Left lung (tissue), 10 donors: ENCODE measurements around the gene HS3ST5. TPM values are rescaled to one million over a fixed set of nuclear protein-coding genes. Genes with fewer than 3 reads are reported as not detected.

ENCODE experiments used
- ATAC-seq: fragments of 200-7000 bp; cut with Tn5 transposase; one replicate; pipeline ENCODE4 v1.9.1; 2020; ENCODE audit warnings: moderate library complexity
- DNase-seq, 4 donors: peaks; one replicate each; pipeline ENCODE4 v3.0.0-alpha.2; 2013 to 2020
- H3K27ac ChIP-seq, 2 donors: fragments of 200-600 bp; sonication (generic) in 1 of 2; one replicate each; pipeline versions ENCODE4 v1.5.0 to v1.8.0; 2020 to 2021
- H3K27me3 ChIP-seq, 2 donors: fragments of 200-600 bp; sonication (generic) in 1 of 2; one replicate each; pipeline versions ENCODE4 v1.5.0 to v1.8.0; 2020 to 2021
- H3K36me3 ChIP-seq, 2 donors: fragments of 200-600 bp; sonication (generic) in 1 of 2; one replicate each; pipeline versions ENCODE4 v1.5.0 to v1.8.0; 2020 to 2021
- H3K4me1 ChIP-seq, 2 donors: fragments of 200-600 bp; one replicate each; pipeline ENCODE4 v1.8.0; 2021
- H3K4me3 ChIP-seq, 2 donors: fragments of 200-600 bp; sonication (generic) in 1 of 2; one replicate each; pipeline versions ENCODE4 v1.5.0 to v1.8.0; 2020 to 2021; ENCODE audit warnings: mild to moderate bottlenecking in 1 of 2
- H3K9me3 ChIP-seq, 2 donors: fragments of 200-600 bp; sonication (generic) in 1 of 2; one replicate each; pipeline versions ENCODE4 v1.5.0 to v1.8.0; 2020 to 2021
- CTCF ChIP-seq, 2 donors: fragments of 200-600 bp; sonication (generic) in 1 of 2; IDR thresholded peaks; one replicate each; pipeline versions ENCODE4 v1.5.0 to v1.8.0; 2021; ENCODE audit warnings: antibody characterized with exemption in 2 of 2
- intact Hi-C, 2 donors: fragments of 100-400 bp; cut with DNase I; formaldehyde crosslinking; loops; one replicate each; pipeline versions ENCODE4 v1.11.2 to v1.14.2; 2022
- polyA plus RNA-seq, 6 donors: library from polyadenylated mRNA; unstranded; fragments of 120-200 nt; gene quantifications; one replicate each; pipeline ENCODE4 v1.2.1, GENCODE V29; 2013; ENCODE audit not compliant: insufficient read length in 6 of 6
- total RNA-seq, 2 donors: library from RNA; stranded (reverse); fragmentation: NEBNext Ultra II Directional; extraction: Animal tissue kit (Norgen Biotek cat#: 25700); gene quantifications; one replicate each; pipeline ENCODE4 v1.2.1, GENCODE V29; 2021
- donor health status: DM: no; HTN: yes; CAD: no.
- donor health status: DM: no; HTN: no; CAD: no.

HS3ST5 gene
- total and polyA plus RNA-seq, 8 donors, result 0.06 to 0.33 (median 0.18) TPM; not detected in 1

- Histone ChIP-seq H3K27ac (no peak overlapping the region), H3K36me3 (no peaks in the 10 kb centered on the region), H3K27me3 (no peaks in the 10 kb centered on the region), H3K4me1 (no peaks in the 10 kb centered on the region), H3K9me3 (no peaks in the 10 kb centered on the region), H3K4me3 (no peak overlapping the region)
- TF ChIP-seq CTCF (IDR thresholded peaks at IDR 0.05), result no peak
- DNase-seq, result no peak
- intact Hi-C loops, result no loop called here
- ATAC-seq, result no peak
Observed at GRCh38 chr6:114282292-114282691, 60.5 kb downstream of the HS3ST5 start.

GRCh38 chr6:114281496-114281895 is 61.3 kb downstream of the HS3ST5 start:
- TF ChIP-seq CTCF (IDR thresholded peaks at IDR 0.05), result no peak
- intact Hi-C loops, result no loop called here
- Histone ChIP-seq H3K9me3 (no peaks in the 10 kb centered on the region), H3K36me3 (no peaks in the 10 kb centered on the region), H3K27me3 (no peaks in the 10 kb centered on the region), H3K27ac (no peak overlapping the region), H3K4me1 (no peaks in the 10 kb centered on the region), H3K4me3 (no peak overlapping the region)
- ATAC-seq (no peak), DNase-seq (no peak)

DNA sequence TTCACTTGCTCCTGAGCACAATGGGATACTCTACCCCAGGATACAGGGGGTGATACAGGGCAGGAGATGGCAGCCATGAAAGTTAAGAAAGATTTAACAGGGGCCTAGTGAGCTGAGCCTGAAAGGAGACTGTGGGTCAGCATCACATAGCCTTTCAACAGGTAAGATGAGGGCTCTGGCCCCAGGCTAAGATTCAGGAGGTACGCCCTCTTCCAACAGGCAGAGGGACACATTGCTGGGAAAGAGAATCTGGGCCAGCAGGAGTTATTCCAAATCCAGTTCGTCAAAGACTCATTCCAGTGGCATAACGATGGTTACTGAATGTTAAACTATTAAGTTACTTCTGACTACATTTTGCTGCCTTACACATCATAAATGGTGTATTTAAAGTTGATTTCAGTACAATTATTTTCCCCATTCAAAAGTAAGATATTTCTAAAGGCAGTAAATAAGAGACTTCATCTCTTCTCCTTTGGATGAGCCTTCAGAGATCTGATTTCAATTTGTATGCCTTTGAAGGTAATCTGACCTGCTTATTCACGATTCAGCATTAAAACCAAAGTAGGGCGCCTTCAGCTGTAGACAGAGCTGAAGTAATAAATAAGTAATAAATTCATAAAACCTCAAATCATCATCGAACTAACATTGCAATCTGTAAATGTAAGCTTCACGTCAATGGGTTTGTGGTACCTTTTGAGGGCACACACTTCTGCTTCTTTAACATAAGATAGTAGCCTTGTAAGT is 62.4 kb downstream of the HS3ST5 start:
- intact Hi-C loops, result no loop called here
- no peak for TF ChIP-seq CTCF (IDR thresholded peaks at IDR 0.05)

GRCh38 chr6:114277220-114277619 is 65.6 kb downstream of the HS3ST5 start:
- Histone ChIP-seq H3K4me1 (no peaks in the 10 kb centered on the region), H3K27ac (no peak overlapping the region), H3K4me3 (no peak overlapping the region), H3K36me3 (no peaks in the 10 kb centered on the region), H3K9me3 (no peaks in the 10 kb centered on the region), H3K27me3 (no peaks in the 10 kb centered on the region)
- TF ChIP-seq CTCF (IDR thresholded peaks at IDR 0.05), result no peak
- DNase-seq, result no peak
- ATAC-seq, result no peak
- intact Hi-C loops, result no loop called here

More for the DNA sequence above, 62.4 kb downstream of the HS3ST5 start:
- no peaks in the 10 kb centered on the region for H3K4me1 ChIP-seq
- H3K27me3 ChIP-seq, result no peaks in the 10 kb centered on the region
- ATAC-seq (no peak), DNase-seq (no peak)
- H3K36me3 ChIP-seq, result no peaks in the 10 kb centered on the region
- no peaks in the 10 kb centered on the region for H3K9me3 ChIP-seq
- no peak overlapping the region for H3K4me3 ChIP-seq
- no peak overlapping the region for H3K27ac ChIP-seq

GRCh38 chr6:114276783-114277182 is 66.0 kb downstream of the HS3ST5 start:
- Histone ChIP-seq H3K4me1 (no peaks in the 10 kb centered on the region), H3K36me3 (no peaks in the 10 kb centered on the region), H3K27ac (no peak overlapping the region), H3K4me3 (no peak overlapping the region), H3K9me3 (no peaks in the 10 kb centered on the region), H3K27me3 (no peaks in the 10 kb centered on the region)
- DNase-seq, result peak in 1 of 4 donors; percentile 2
- TF ChIP-seq CTCF (IDR thresholded peaks at IDR 0.05), result no peak
- ATAC-seq, result no peak
- intact Hi-C loops, result no loop called here
